Neural cell (in vitro differentiated cells): ENCODE measurements around the gene SART3. TPM values are rescaled to one million over a fixed set of nuclear protein-coding genes. Genes with fewer than 3 reads are reported as not detected.

ENCODE experiments used
- H2AFZ ChIP-seq: fragments of 200-600, 300-800 bp; sonication (generic), shearing (Covaris generic); 2 replicates; pipeline ENCODE4 v1.6.0; 2014; ENCODE audit warnings: low read depth, mild to moderate bottlenecking, antibody characterized with exemption, low read length, moderate library complexity
- H3F3A ChIP-seq: fragments of 200-600 bp; shearing (Covaris generic); 2 replicates; pipeline ENCODE4 v1.6.1; 2016; ENCODE audit warnings: mild to moderate bottlenecking, moderate library complexity, mixed read lengths, antibody characterized with exemption, low read length; ENCODE audit not compliant: insufficient read depth, poor library complexity, severe bottlenecking
- H3K27ac ChIP-seq: fragments of 200-600, 300-800 bp; sonication (generic), shearing (Covaris generic); 2 replicates; pipeline ENCODE4 v1.5.1; 2014; ENCODE audit warnings: mild to moderate bottlenecking, low read length, moderate library complexity
- H3K27me3 ChIP-seq: fragments of 300-800, 200-600 bp; sonication (generic), shearing (Covaris generic); 2 replicates; pipeline ENCODE4 v1.6.0; 2014; ENCODE audit warnings: mild to moderate bottlenecking, low read depth, low read length, moderate library complexity; ENCODE audit not compliant: insufficient read depth
- H3K36me3 ChIP-seq: fragments of 300-800, 200-600 bp; sonication (generic), shearing (Covaris generic); 2 replicates; pipeline ENCODE4 v1.5.1; 2014; ENCODE audit warnings: mild to moderate bottlenecking, antibody characterized with exemption, low read length, moderate library complexity; ENCODE audit not compliant: insufficient read depth
- H3K4me2 ChIP-seq: fragments of 300-800, 200-600 bp; sonication (generic), shearing (Covaris generic); 2 replicates; pipeline ENCODE4 v1.6.0; 2014; ENCODE audit warnings: mild to moderate bottlenecking, low read length
- H3K4me3 ChIP-seq: fragments of 300-800, 200-600 bp; sonication (generic), shearing (Covaris generic); 2 replicates; pipeline ENCODE4 v1.5.1; 2014; ENCODE audit warnings: mild to moderate bottlenecking, low read length, moderate library complexity
- H3K79me2 ChIP-seq: fragments of 200-600 bp; shearing (Covaris generic); replicated peaks from 2 replicates; pipeline ENCODE4 v1.6.0; 2014; ENCODE audit warnings: mild to moderate bottlenecking, low read length, moderate library complexity; ENCODE audit not compliant: insufficient read depth
- H3K9ac ChIP-seq: fragments of 300-800, 200-600 bp; sonication (generic), shearing (Covaris generic); 2 replicates; pipeline ENCODE4 v1.6.1; 2016; ENCODE audit warnings: mild to moderate bottlenecking, low read length, mixed read lengths
- H3K9me2 ChIP-seq: fragments of 200-600 bp; shearing (Covaris generic); 2 replicates; pipeline ENCODE4 v1.6.1; 2016; ENCODE audit warnings: mild to moderate bottlenecking, low read length, mixed read lengths; ENCODE audit not compliant: insufficient read depth
- H3K9me3 ChIP-seq: fragments of 200-600, 300-800 bp; sonication (generic), shearing (Covaris generic); 2 replicates; pipeline ENCODE4 v1.6.1; 2016; ENCODE audit warnings: mild to moderate bottlenecking, mixed run types, low read length, moderate library complexity, mixed read lengths
- H4K20me1 ChIP-seq: fragments of 200-600 bp; shearing (Covaris generic); 2 replicates; pipeline ENCODE4 v1.6.1; 2016; ENCODE audit warnings: mild to moderate bottlenecking, mixed run types; ENCODE audit not compliant: insufficient read depth
- EP300 ChIP-seq: fragments of 450-650 bp; conservative IDR thresholded peaks from 2 replicates; pipeline ENCODE4 v1.6.1; 2014; ENCODE audit warnings: antibody characterized with exemption, mild to moderate bottlenecking, moderate library complexity; ENCODE audit not compliant: poor library complexity, severe bottlenecking
- EZH2 ChIP-seq: fragments of 200-600, 300-800 bp; shearing (Covaris generic), sonication (generic); IDR thresholded peaks from 2 replicates; pipeline ENCODE4 v1.6.1; 2014; ENCODE audit warnings: antibody characterized with exemption, low read length, borderline replicate concordance, mild to moderate bottlenecking; ENCODE audit not compliant: insufficient read depth, poor library complexity, severe bottlenecking
- MXI1 ChIP-seq: fragments of 450-650 bp; conservative IDR thresholded peaks from 2 replicates; pipeline ENCODE4 v1.6.1; 2014; ENCODE audit warnings: antibody characterized with exemption, mild to moderate bottlenecking; ENCODE audit not compliant: poor library complexity, severe bottlenecking
- POLR2AphosphoS5 ChIP-seq: IDR thresholded peaks from 2 replicates; pipeline ENCODE4 v1.6.1; 2012
- RAD21 ChIP-seq: fragments of 450-650 bp; conservative IDR thresholded peaks from 2 replicates; pipeline ENCODE4 v1.6.1; 2014; ENCODE audit warnings: antibody characterized with exemption, mild to moderate bottlenecking, moderate library complexity
- SMC3 ChIP-seq: fragments of 450-650 bp; conservative IDR thresholded peaks from 2 replicates; pipeline ENCODE4 v1.6.1; 2014; ENCODE audit warnings: antibody characterized with exemption, mild to moderate bottlenecking, moderate library complexity; ENCODE audit not compliant: poor library complexity
- TAF1 ChIP-seq: IDR thresholded peaks from 2 replicates; pipeline ENCODE4 v1.6.1; 2012; ENCODE audit warnings: low read depth
- polyA plus RNA-seq: library from polyadenylated mRNA; depleted of rRNA; stranded (reverse); fragments of >200 nt; gene quantifications from 2 replicates; pipeline ENCODE4 v1.2.3, GENCODE V29; 2014
- TF ChIP-seq, protein P1 (sequence below): fragments of 450-650 bp; IDR thresholded peaks from 2 replicates; pipeline ENCODE4 v1.5.1; 2014; ENCODE audit warnings: antibody characterized with exemption, mild to moderate bottlenecking, moderate library complexity; ENCODE audit not compliant: poor library complexity, severe bottlenecking
- TF ChIP-seq, protein P2 (sequence below): IDR thresholded peaks from 2 replicates; pipeline ENCODE4 v1.6.1; 2012; ENCODE audit warnings: borderline replicate concordance

SART3 gene
- polyA plus RNA-seq, 1 donor from 2014 or later, result 71.0 TPM

DNA sequence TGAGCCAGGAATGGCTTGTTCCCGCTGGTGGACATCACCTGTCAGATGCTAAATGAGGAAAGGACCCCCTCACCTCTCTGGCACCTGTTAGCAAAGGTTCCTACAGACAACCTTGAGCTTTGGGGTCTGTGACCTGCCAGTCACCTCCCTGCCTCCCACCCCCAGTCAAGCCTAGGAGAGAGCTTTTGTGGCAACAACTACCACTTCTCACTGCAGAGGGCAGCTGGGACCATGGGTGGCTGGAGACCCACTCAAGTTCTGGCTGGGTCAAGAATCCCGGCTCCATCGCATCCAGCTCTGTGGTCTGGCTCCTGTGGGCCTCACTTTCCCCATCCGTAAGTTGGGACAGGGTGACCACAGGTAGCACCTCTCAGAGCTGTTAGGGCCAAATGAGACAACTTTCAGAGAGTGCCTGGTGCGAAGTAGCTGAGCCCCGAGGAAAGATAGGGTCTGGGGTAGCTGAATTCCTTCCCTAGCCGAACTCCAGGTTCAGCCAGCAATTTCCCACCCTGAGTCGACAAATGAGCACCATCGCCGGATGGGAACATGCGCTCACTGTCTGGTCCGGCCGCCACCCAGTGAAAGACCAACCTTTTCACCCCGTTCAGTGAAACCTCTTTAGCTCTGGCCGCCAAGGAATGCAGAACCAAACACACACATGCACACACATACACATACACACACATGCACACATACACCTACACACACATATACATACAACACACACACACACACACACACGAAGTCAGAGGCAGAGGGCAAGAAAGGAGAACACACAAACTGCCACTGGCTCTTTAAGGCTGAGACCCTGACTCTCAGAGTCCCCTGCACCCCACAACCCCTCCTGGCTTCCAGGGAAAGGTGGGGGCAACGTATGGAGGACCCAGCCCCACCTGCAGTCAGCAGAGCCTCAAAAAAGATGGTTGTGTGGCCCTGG, 35.0 kb upstream of the SART3 start:
- no peaks in the 10 kb centered on the region for H4K20me1 ChIP-seq
- H3K27ac ChIP-seq, result no peak overlapping the region
- H3F3A ChIP-seq, result no peaks in the 10 kb centered on the region
- H3K9me3 ChIP-seq, result no peaks in the 10 kb centered on the region
- no peak overlapping the region for H3K4me3 ChIP-seq
- H3K79me2 ChIP-seq, result no peaks in the 10 kb centered on the region
- no peaks in the 10 kb centered on the region for H3K27me3 ChIP-seq
- TF ChIP-seq TAF1 (no peak), SMC3 (no peak)
- H3K9me2 ChIP-seq, result no peaks in the 10 kb centered on the region
- no peak overlapping the region for H3K4me2 ChIP-seq
- H3K36me3 ChIP-seq, result no peaks in the 10 kb centered on the region
- no peak overlapping the region for H3K9ac ChIP-seq
- no peak overlapping the region for H2AFZ ChIP-seq

DNA sequence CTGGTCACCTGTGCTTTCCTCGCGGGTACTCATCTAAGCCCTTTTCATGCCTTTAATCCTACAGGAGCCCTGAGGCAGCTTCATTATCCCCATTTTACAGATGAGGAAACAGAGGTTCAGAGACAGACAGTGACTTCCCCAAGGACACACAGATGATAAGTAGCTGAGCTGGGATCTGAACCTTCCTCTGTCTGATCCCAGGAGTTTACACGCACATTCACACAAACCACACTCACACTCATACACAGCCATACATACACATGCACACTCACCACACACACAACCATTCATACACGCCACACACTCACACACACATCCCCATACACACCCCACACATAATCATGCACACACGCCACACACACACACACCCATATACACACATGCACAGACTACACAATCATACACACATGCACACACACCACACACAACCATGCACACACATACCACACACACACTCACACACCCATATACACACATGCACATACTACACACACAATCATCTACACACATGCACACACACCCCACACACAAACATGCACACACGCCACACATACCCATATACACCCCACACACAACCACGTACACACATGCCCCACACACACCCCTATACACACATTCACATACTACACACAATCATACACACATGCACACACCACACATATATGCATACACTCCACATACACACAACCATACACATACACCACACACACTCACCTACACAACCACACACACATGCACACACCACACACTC, 34.2 kb upstream of the SART3 start:
- H2AFZ ChIP-seq, result no peak overlapping the region
- no peaks in the 10 kb centered on the region for H3K9me2 ChIP-seq
- no peak for TF ChIP-seq RAD21
- H3K4me3 ChIP-seq, result no peak overlapping the region
- no peak overlapping the region for H3K27ac ChIP-seq
- H3K9me3 ChIP-seq, result no peaks in the 10 kb centered on the region
- no peak overlapping the region for H3K4me2 ChIP-seq
- no peaks in the 10 kb centered on the region for H3F3A ChIP-seq
- H3K9ac ChIP-seq, result no peak overlapping the region
- no peaks in the 10 kb centered on the region for H4K20me1 ChIP-seq
- H3K27me3 ChIP-seq, result no peaks in the 10 kb centered on the region
- no peaks in the 10 kb centered on the region for H3K79me2 ChIP-seq
- H3K36me3 ChIP-seq, result no peaks in the 10 kb centered on the region

DNA sequence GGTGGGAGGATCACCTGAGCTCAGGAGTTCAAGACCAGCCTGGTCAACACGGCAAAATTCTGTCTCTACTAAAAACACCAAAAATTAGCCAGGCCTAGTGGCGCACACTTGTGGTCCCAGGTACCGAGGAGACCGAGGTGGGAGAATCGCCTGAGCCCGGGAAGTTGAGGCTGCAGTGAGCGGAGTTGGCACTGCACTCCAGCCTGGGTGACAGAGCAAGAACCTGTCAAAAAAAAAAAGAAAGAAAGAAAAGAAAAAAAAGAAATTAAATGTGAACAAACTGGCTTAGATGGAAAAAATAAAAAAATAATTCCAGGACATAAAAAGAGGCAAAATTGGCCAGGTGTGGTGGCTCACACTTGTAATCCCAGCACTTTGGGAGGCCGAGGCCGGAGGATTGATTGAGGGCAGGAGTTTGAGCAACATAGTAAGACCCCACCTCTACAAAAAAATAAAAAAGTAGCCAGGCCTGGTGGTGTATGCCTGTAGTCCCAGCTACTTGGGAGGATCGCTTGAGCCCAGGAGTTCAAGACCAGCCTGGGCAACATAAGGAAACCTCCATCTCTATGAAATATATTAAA, 33.4 kb upstream of the SART3 start:
- Histone ChIP-seq H3K36me3 (no peaks in the 10 kb centered on the region), H3K27ac (no peak overlapping the region), H3K27me3 (no peaks in the 10 kb centered on the region), H3K9ac (no peak overlapping the region), H3K9me2 (no peaks in the 10 kb centered on the region), H3K9me3 (no peaks in the 10 kb centered on the region), H3K4me2 (no peak overlapping the region), H4K20me1 (no peaks in the 10 kb centered on the region), H2AFZ (no peak overlapping the region), H3K4me3 (no peak overlapping the region), H3F3A (no peaks in the 10 kb centered on the region), H3K79me2 (no peaks in the 10 kb centered on the region)
- TF ChIP-seq, protein P1, sequence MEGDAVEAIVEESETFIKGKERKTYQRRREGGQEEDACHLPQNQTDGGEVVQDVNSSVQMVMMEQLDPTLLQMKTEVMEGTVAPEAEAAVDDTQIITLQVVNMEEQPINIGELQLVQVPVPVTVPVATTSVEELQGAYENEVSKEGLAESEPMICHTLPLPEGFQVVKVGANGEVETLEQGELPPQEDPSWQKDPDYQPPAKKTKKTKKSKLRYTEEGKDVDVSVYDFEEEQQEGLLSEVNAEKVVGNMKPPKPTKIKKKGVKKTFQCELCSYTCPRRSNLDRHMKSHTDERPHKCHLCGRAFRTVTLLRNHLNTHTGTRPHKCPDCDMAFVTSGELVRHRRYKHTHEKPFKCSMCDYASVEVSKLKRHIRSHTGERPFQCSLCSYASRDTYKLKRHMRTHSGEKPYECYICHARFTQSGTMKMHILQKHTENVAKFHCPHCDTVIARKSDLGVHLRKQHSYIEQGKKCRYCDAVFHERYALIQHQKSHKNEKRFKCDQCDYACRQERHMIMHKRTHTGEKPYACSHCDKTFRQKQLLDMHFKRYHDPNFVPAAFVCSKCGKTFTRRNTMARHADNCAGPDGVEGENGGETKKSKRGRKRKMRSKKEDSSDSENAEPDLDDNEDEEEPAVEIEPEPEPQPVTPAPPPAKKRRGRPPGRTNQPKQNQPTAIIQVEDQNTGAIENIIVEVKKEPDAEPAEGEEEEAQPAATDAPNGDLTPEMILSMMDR, result no peak
- no peak for TF ChIP-seq TAF1
- TF ChIP-seq EZH2, result no peak
- no peak for TF ChIP-seq POLR2AphosphoS5
- no peak for TF ChIP-seq MXI1
- TF ChIP-seq SMC3, result no peak
- no peak for TF ChIP-seq EP300
- TF ChIP-seq, protein P2, sequence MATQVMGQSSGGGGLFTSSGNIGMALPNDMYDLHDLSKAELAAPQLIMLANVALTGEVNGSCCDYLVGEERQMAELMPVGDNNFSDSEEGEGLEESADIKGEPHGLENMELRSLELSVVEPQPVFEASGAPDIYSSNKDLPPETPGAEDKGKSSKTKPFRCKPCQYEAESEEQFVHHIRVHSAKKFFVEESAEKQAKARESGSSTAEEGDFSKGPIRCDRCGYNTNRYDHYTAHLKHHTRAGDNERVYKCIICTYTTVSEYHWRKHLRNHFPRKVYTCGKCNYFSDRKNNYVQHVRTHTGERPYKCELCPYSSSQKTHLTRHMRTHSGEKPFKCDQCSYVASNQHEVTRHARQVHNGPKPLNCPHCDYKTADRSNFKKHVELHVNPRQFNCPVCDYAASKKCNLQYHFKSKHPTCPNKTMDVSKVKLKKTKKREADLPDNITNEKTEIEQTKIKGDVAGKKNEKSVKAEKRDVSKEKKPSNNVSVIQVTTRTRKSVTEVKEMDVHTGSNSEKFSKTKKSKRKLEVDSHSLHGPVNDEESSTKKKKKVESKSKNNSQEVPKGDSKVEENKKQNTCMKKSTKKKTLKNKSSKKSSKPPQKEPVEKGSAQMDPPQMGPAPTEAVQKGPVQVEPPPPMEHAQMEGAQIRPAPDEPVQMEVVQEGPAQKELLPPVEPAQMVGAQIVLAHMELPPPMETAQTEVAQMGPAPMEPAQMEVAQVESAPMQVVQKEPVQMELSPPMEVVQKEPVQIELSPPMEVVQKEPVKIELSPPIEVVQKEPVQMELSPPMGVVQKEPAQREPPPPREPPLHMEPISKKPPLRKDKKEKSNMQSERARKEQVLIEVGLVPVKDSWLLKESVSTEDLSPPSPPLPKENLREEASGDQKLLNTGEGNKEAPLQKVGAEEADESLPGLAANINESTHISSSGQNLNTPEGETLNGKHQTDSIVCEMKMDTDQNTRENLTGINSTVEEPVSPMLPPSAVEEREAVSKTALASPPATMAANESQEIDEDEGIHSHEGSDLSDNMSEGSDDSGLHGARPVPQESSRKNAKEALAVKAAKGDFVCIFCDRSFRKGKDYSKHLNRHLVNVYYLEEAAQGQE, result no peak
- TF ChIP-seq RAD21, result no peak
